Transverse colon (tissue), 4 donors: ENCODE results near the gene PSMB1. TPM values are rescaled to one million over a fixed set of nuclear protein-coding genes. Genes with fewer than 3 reads are reported as not detected.

Source experiments
- DNase-seq: peaks from one replicate; pipeline ENCODE4 v3.0.0-alpha.2; 2019
- H3K27ac ChIP-seq, 4 donors: fragments of 200-600 bp; sonication (generic); 2 replicates each; pipeline ENCODE4 v1.5.1; 2016 to 2018; ENCODE audit warnings: inconsistent platforms in 4 of 4
- H3K27me3 ChIP-seq: fragments of 200-600 bp; sonication (generic); 2 replicates; pipeline ENCODE4 v1.5.1; 2017; ENCODE audit warnings: inconsistent platforms
- H3K36me3 ChIP-seq, 4 donors: fragments of 200-600 bp; sonication (generic); 2 replicates each; pipeline ENCODE4 v1.5.1; 2017 to 2019; ENCODE audit warnings: inconsistent platforms in 4 of 4
- H3K4me1 ChIP-seq, 4 donors: fragments of 200-600 bp; sonication (generic); 2 replicates each; pipeline ENCODE4 v1.5.1; 2017 to 2020; ENCODE audit warnings: inconsistent platforms in 4 of 4
- H3K4me3 ChIP-seq, 4 donors: fragments of 200-600 bp; sonication (generic); 1 replicate in 1 of 4; 2 replicates in 3 of 4; pipeline versions ENCODE4 v1.5.1 to v1.6.1; 2017 to 2019; ENCODE audit warnings: inconsistent platforms in 4 of 4
- H3K9me3 ChIP-seq, 2 donors: fragments of 200-600 bp; sonication (generic); 2 replicates each; pipeline ENCODE4 v1.5.1; 2017 to 2019; ENCODE audit warnings: inconsistent platforms in 2 of 2
- EP300 ChIP-seq: sonication (generic); formaldehyde crosslinking; IDR thresholded peaks from one replicate; pipeline ENCODE4 v1.6.1; 2017; ENCODE audit warnings: antibody characterized with exemption, low read depth
- POLR2A ChIP-seq: fragments of 450-650 bp; IDR thresholded peaks from one replicate; pipeline ENCODE4 v1.6.1; 2016; ENCODE audit warnings: antibody characterized with exemption, mild to moderate bottlenecking, moderate library complexity
- POLR2AphosphoS5 ChIP-seq, 3 donors: sonication (generic); formaldehyde crosslinking; IDR thresholded peaks; one replicate each; pipeline ENCODE4 v1.6.1; 2016; ENCODE audit warnings: antibody characterized with exemption in 3 of 3
- WGBS, 2 donors: methylation state at CpG; one replicate each; pipeline ENCODE4 v1.1.5; 2018; ENCODE audit warnings: low coverage in 1 of 2; 5-methylcytosine and 5-hydroxymethylcytosine counted together
- in situ Hi-C, 4 donors: fragments of 200-750 bp; cut with MboI; loops; one replicate each; pipeline versions ENCODE4 v1.15.0 to v1.15.1; 2017; ENCODE audit warnings: low sequenced_read_pairs in 3 of 4, low pct_ligation_motif_present in 1 of 4, low pct_unique_long_range_greater_than_20kb in 1 of 4
- intact Hi-C: fragments of 100-400 bp; cut with DNase I; formaldehyde crosslinking; loops from one replicate; pipeline ENCODE4 v1.15.1; 2023; ENCODE audit warnings: low total_unique reads
- total RNA-seq, 4 donors: library from RNA; depleted of rRNA; stranded (reverse); fragments of >200 nt; gene quantifications; one replicate each; pipeline ENCODE4 v1.1.0, GENCODE V29; 2016
- TF ChIP-seq, protein P1 (sequence below), 5 experiments: fragments of 200-600 bp in 3 of 5; fragments of 450-650 bp in 2 of 5; sonication (generic) in 3 of 5; IDR thresholded peaks; 1 replicate in 2 of 5; 2 replicates in 3 of 5; pipeline ENCODE4 v1.5.1; 2016 to 2017; ENCODE audit warnings: antibody characterized with exemption in 5 of 5, inconsistent platforms in 3 of 5, mild to moderate bottlenecking in 2 of 5, moderate library complexity in 1 of 5

Gene PSMB1
- total RNA-seq, 4 donors from 2014 or later: 39.2 to 152 (median 83.4) TPM

DNA sequence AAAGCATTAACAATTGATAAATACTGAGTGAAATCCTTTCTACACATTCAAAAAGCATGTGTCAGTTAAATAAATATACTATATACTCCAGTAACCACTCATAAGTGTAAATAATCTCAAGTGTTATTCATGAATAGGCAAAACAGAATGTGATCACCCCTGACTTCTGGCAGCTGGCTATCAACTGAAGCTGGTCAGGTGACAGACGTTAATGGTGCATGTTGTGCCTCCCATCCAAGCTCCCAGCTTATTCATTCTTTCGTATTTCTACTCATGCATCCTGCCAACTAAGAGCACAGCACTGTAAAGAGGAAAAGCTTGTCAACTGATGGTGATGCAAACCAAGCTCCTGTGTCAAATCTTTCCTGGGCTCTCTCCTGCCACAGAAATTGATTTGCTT is 7.7 kb downstream of the PSMB1 start:
- in situ Hi-C loops (no loop called here), intact Hi-C loops (no loop called here)
- H3K36me3 ChIP-seq: peaks cover 3 to 76% (median 39%) of the 10 kb centered on the region in 4 donors
- H3K27ac ChIP-seq: no peak overlapping the region
- TF ChIP-seq POLR2AphosphoS5 (IDR thresholded peaks at IDR 0.05): no peak
- no peak for TF ChIP-seq EP300
- TF ChIP-seq POLR2A: no peak
- TF ChIP-seq, protein P1, sequence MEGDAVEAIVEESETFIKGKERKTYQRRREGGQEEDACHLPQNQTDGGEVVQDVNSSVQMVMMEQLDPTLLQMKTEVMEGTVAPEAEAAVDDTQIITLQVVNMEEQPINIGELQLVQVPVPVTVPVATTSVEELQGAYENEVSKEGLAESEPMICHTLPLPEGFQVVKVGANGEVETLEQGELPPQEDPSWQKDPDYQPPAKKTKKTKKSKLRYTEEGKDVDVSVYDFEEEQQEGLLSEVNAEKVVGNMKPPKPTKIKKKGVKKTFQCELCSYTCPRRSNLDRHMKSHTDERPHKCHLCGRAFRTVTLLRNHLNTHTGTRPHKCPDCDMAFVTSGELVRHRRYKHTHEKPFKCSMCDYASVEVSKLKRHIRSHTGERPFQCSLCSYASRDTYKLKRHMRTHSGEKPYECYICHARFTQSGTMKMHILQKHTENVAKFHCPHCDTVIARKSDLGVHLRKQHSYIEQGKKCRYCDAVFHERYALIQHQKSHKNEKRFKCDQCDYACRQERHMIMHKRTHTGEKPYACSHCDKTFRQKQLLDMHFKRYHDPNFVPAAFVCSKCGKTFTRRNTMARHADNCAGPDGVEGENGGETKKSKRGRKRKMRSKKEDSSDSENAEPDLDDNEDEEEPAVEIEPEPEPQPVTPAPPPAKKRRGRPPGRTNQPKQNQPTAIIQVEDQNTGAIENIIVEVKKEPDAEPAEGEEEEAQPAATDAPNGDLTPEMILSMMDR (IDR thresholded peaks at IDR 0.05): no peak
- 40 to 74% methylated on average over 2 of the region's 2 CpGs for WGBS, 2 donors
- no peaks in the 10 kb centered on the region for H3K9me3 ChIP-seq
- peaks cover 0 to 15% (median 7%) of the 10 kb centered on the region in 4 donors for H3K4me1 ChIP-seq
- DNase-seq: no peak
- no peak overlapping the region for H3K4me3 ChIP-seq
- no peaks in the 10 kb centered on the region for H3K27me3 ChIP-seq

DNA sequence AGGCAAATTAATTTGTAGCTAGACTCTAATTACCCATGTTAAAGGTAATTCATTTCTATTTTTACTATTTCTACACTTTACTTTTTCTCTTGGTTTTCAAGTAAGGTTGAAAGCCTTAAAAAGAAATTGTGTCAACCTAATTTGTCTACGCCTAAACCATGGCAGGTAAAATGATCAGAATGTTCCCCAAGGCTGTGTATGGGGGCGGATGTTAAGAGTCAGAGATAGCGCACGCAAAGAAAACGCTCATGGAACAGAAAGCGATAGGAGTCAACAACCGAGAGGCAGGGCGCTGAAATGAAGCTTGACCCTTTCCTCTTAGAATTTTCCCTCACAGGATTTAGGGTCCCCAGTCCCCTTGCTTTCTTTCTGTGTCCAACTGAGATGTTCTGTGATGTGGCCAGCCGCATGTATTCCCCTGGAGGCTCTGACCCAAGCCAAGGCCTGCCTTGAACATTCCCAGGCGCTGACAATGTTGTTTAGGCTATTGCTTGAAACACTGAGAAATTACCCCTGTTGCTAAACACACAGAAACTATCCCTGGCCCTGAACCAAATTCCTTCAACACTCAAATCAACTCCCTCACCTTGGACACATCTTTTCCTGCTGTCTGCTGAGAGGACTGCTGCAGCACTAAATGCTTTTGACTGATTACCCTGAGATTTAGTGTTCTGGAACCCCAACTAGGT is 10.9 kb downstream of the PSMB1 start:
- Histone ChIP-seq H3K27me3 (no peaks in the 10 kb centered on the region), H3K4me3 (no peak overlapping the region), H3K36me3 (peaks cover 3 to 86% (median 46%) of the 10 kb centered on the region in 4 donors), H3K9me3 (no peaks in the 10 kb centered on the region), H3K4me1 (no peaks in the 10 kb centered on the region), H3K27ac (no peak overlapping the region)
- TF ChIP-seq EP300 (no peak), POLR2AphosphoS5 (IDR thresholded peaks at IDR 0.05) (no peak), POLR2A (no peak)
- TF ChIP-seq, protein P1 (IDR thresholded peaks at IDR 0.05): no peak
- intact Hi-C loops (no loop called here), in situ Hi-C loops (no loop called here)
- 91 to 94% methylated on average over 10 of the region's 10 CpGs for WGBS, 2 donors
- DNase-seq: no peak

DNA sequence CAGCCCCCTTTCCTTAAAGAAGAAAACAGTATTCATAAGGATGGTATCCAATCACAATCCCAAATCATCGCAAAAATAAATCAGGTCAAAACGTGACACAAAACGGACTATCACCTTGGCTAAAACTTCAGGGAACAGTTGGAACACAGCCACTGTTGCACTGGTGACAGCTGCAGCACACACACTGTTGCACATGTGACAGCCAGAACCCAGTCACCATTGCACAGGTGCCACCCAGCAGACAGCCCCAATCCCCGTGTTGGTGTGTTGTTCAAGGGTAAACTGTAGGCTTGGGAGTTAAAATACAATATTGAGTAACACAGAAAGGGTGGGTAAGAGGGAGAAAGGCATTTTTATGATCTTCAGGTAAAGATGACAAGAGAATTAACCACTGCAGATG is 15.8 kb downstream of the PSMB1 start:
- Histone ChIP-seq H3K27ac (no peak overlapping the region), H3K9me3 (no peaks in the 10 kb centered on the region), H3K27me3 (no peaks in the 10 kb centered on the region), H3K4me3 (no peak overlapping the region), H3K36me3 (peaks cover 0 to 89% (median 40%) of the 10 kb centered on the region in 4 donors), H3K4me1 (no peaks in the 10 kb centered on the region)
- in situ Hi-C loops: no loop called here
- intact Hi-C loops: no loop called here
- 89 to 100% methylated on average over 3 to 4 of the region's 4 CpGs for WGBS, 2 donors
- no peak for DNase-seq
- TF ChIP-seq EP300 (no peak), POLR2AphosphoS5 (IDR thresholded peaks at IDR 0.05) (no peak), POLR2A (no peak)
- TF ChIP-seq, protein P1 (IDR thresholded peaks at IDR 0.05): no peak

DNA sequence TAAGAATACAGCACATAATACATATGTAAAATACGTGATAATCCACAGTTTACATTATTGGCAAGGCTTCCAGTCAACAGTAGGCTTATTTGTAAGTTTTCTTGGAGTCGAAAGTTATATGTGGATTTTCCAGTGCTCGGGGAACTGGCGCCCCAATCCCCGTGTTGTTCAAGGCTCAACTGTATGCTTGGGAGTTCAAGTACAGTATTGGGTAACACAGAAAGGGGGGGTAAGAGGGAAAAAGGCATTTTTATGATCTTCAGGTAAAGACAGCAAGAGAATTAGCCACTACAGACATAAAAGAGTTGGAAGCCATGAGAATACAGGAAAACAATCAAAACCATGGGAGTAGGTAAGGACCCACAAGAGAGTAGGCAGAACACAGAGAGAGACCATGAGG is 16.4 kb downstream of the PSMB1 start:
- Histone ChIP-seq H3K4me1 (no peaks in the 10 kb centered on the region), H3K27ac (no peak overlapping the region), H3K9me3 (no peaks in the 10 kb centered on the region), H3K36me3 (peaks cover 0 to 85% (median 35%) of the 10 kb centered on the region in 4 donors), H3K4me3 (no peak overlapping the region), H3K27me3 (no peaks in the 10 kb centered on the region)
- in situ Hi-C loops (no loop called here), intact Hi-C loops (no loop called here)
- WGBS, 2 donors: 80 to 83% methylated on average over 5 of the region's 5 CpGs
- TF ChIP-seq, protein P1 (IDR thresholded peaks at IDR 0.05): no peak
- no peak for TF ChIP-seq POLR2AphosphoS5 (IDR thresholded peaks at IDR 0.05)
- TF ChIP-seq POLR2A: no peak
- no peak for TF ChIP-seq EP300
- no peak for DNase-seq
